ENCODE results near the gene PRDM16.

Gene PRDM16

DNA sequence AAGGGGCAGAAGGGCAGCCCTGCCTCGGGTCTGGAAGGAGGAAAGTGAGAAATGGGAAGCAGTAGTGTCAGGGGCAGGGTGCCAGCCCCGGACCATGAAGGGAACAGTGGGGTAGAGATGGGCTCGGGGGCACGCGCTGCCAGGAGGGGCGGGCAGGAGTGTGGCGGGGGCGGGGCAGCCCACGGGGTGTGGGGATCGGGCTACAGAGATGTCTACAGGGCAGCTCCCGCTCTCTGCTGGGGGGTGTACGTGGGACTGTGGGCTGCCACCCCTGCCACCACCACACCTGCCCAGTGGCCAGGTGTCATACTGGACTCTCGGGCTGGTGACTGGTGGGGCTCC is 392.9 kb downstream of the PRDM16 start:
- H3K79me2 ChIP-seq (ENCODE audit: low read length), result no peaks in the 10 kb centered on the region
- no peaks in the 10 kb centered on the region for H3K36me3 ChIP-seq (replicated peaks; ENCODE audit: insufficient read depth, low read length)
- no peak for DNase-seq

GRCh38 chr1:3462356-3463012 is 393.5 kb downstream of the PRDM16 start:
- no peaks in the 10 kb centered on the region for H3K4me1 ChIP-seq (ENCODE audit: low read length)
- no peaks in the 10 kb centered on the region for H3K9me3 ChIP-seq (replicated peaks; ENCODE audit: insufficient read depth, low read length)
- no peaks in the 10 kb centered on the region for H3K9me2 ChIP-seq (replicated peaks; ENCODE audit: insufficient read depth, low read length)
- H3K27me3 ChIP-seq (replicated peaks; ENCODE audit: insufficient read depth, low read length), result peaks cover 100% of the 10 kb centered on the region
- H4K20me1 ChIP-seq (ENCODE audit: insufficient read depth, low read length), result no peaks in the 10 kb centered on the region
- DNase-seq, result no peak
- no peak overlapping the region for H3K4me3 ChIP-seq (ENCODE audit: low read length)
- H3K4me2 ChIP-seq (ENCODE audit: low read depth, low read length), result no peak overlapping the region
- H3K9ac ChIP-seq (ENCODE audit: low read length), result no peak overlapping the region
- H3K36me3 ChIP-seq (replicated peaks; ENCODE audit: insufficient read depth, low read length), result no peaks in the 10 kb centered on the region
- TF ChIP-seq, protein P1, sequence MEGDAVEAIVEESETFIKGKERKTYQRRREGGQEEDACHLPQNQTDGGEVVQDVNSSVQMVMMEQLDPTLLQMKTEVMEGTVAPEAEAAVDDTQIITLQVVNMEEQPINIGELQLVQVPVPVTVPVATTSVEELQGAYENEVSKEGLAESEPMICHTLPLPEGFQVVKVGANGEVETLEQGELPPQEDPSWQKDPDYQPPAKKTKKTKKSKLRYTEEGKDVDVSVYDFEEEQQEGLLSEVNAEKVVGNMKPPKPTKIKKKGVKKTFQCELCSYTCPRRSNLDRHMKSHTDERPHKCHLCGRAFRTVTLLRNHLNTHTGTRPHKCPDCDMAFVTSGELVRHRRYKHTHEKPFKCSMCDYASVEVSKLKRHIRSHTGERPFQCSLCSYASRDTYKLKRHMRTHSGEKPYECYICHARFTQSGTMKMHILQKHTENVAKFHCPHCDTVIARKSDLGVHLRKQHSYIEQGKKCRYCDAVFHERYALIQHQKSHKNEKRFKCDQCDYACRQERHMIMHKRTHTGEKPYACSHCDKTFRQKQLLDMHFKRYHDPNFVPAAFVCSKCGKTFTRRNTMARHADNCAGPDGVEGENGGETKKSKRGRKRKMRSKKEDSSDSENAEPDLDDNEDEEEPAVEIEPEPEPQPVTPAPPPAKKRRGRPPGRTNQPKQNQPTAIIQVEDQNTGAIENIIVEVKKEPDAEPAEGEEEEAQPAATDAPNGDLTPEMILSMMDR (IDR thresholded peaks at IDR 0.05; ENCODE audit: low read length), result no peak
- TF ChIP-seq EZH2phosphoT487 (IDR thresholded peaks at IDR 0.05; ENCODE audit: low read length), result no peak
- TF ChIP-seq EZH2 (optimal IDR thresholded peaks at IDR 0.05; ENCODE audit: low read depth, low read length), result no peak
- no peaks in the 10 kb centered on the region for H3F3A ChIP-seq (ENCODE audit: insufficient read depth, low read length)
- H3K27ac ChIP-seq (ENCODE audit: low read length), result no peak overlapping the region
- no peaks in the 10 kb centered on the region for H3K79me2 ChIP-seq (ENCODE audit: low read length)
- no peak overlapping the region for H2AFZ ChIP-seq (ENCODE audit: low read length)

More for the DNA sequence above, 392.9 kb downstream of the PRDM16 start:
- Histone ChIP-seq H3K9me3 (replicated peaks; ENCODE audit: insufficient read depth, low read length) (no peaks in the 10 kb centered on the region), H3K4me1 (ENCODE audit: low read length) (no peaks in the 10 kb centered on the region), H3K4me3 (ENCODE audit: low read length) (no peak overlapping the region), H3K4me2 (ENCODE audit: low read depth, low read length) (no peak overlapping the region), H2AFZ (ENCODE audit: low read length) (no peak overlapping the region), H3K9me2 (replicated peaks; ENCODE audit: insufficient read depth, low read length) (no peaks in the 10 kb centered on the region), H3K27me3 (replicated peaks; ENCODE audit: insufficient read depth, low read length) (peaks cover 100% of the 10 kb centered on the region), H4K20me1 (ENCODE audit: insufficient read depth, low read length) (no peaks in the 10 kb centered on the region), H3K9ac (ENCODE audit: low read length) (no peak overlapping the region), H3K27ac (ENCODE audit: low read length) (no peak overlapping the region), H3F3A (ENCODE audit: insufficient read depth, low read length) (no peaks in the 10 kb centered on the region)
- TF ChIP-seq EZH2phosphoT487 (IDR thresholded peaks at IDR 0.05; ENCODE audit: low read length), result no peak
- TF ChIP-seq EZH2 (optimal IDR thresholded peaks at IDR 0.05; ENCODE audit: low read depth, low read length), result no peak
- TF ChIP-seq, protein P1 (IDR thresholded peaks at IDR 0.05; ENCODE audit: low read length), result no peak

DNA sequence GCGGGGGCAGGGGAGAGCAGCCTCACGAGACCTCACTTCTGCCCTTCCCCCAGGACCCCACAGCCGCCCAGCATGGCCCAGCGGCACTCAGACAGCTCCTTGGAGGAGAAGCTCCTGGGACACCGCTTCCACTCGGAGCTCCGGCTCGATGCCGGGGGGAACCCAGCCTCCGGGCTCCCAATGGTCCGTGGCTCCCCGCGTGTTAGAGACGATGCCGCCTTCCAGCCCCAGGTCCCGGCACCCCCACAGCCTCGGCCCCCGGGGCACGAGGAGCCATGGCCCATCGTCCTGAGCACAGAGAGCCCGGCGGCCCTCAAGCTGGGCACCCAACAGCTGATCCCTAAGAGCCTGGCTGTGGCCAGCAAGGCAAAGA is 394.0 kb downstream of the PRDM16 start:
- H3K27me3 ChIP-seq (replicated peaks; ENCODE audit: insufficient read depth, low read length), result peaks cover 100% of the 10 kb centered on the region
- no peak for DNase-seq
- H3K79me2 ChIP-seq (ENCODE audit: low read length), result no peaks in the 10 kb centered on the region
- no peak overlapping the region for H2AFZ ChIP-seq (ENCODE audit: low read length)
- H4K20me1 ChIP-seq (ENCODE audit: insufficient read depth, low read length), result no peaks in the 10 kb centered on the region
- no peaks in the 10 kb centered on the region for H3K4me1 ChIP-seq (ENCODE audit: low read length)
- H3K27ac ChIP-seq (ENCODE audit: low read length), result no peak overlapping the region
- H3F3A ChIP-seq (ENCODE audit: insufficient read depth, low read length), result no peaks in the 10 kb centered on the region
- no peaks in the 10 kb centered on the region for H3K9me2 ChIP-seq (replicated peaks; ENCODE audit: insufficient read depth, low read length)
- no peak overlapping the region for H3K4me2 ChIP-seq (ENCODE audit: low read depth, low read length)
- no peaks in the 10 kb centered on the region for H3K9me3 ChIP-seq (replicated peaks; ENCODE audit: insufficient read depth, low read length)
- TF ChIP-seq EZH2 (optimal IDR thresholded peaks at IDR 0.05; ENCODE audit: low read depth, low read length), result no peak
- TF ChIP-seq EZH2phosphoT487 (IDR thresholded peaks at IDR 0.05; ENCODE audit: low read length), result no peak
- TF ChIP-seq, protein P1 (IDR thresholded peaks at IDR 0.05; ENCODE audit: low read length), result no peak
- H3K36me3 ChIP-seq (replicated peaks; ENCODE audit: insufficient read depth, low read length), result no peaks in the 10 kb centered on the region
- no peak overlapping the region for H3K9ac ChIP-seq (ENCODE audit: low read length)
- no peak overlapping the region for H3K4me3 ChIP-seq (ENCODE audit: low read length)
